ENCODE measurements around the gene TBCCD1.

TBCCD1 gene

DNA sequence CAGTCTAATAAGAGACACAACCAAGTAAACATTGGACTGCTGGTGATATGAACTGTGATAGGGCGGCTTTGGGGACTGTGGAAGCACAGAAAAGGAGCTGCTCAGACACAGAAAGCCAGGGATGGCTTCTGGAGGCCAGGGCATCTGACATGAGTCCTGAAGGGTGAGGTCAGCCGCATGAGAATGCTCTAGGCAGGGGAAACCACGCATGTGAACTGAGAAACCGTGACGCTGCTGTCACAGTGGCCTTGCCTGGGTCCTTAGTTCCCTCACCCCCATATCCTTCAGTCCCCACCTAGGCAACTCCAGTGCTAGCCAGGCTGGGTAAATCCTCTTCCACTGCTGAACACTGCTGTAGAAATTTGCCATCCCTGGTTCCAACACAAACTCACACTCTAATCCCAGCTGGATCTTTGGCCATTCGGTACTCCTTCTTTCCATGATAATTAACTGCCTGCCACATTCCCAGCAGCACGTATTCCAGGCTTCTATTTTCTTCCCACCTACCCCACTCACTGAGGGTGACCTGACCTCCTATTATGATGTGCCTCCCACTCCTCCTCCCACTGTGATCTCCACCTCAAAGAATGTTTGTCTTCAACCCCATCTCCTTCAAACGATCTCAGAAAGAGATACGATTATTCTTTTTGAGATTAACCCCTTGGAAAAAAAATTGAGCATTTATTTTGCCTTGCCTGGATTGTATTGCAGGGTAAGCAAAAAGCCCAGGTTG is 54.4 kb downstream of the TBCCD1 start:
- no peak for TF ChIP-seq CTCF (conservative IDR thresholded peaks at IDR 0.05; ENCODE audit: low read length)
- DNase-seq (ENCODE audit: low read depth) = no peak
- no peak overlapping the region for H3K4me3 ChIP-seq (ENCODE audit: low read length)

DNA sequence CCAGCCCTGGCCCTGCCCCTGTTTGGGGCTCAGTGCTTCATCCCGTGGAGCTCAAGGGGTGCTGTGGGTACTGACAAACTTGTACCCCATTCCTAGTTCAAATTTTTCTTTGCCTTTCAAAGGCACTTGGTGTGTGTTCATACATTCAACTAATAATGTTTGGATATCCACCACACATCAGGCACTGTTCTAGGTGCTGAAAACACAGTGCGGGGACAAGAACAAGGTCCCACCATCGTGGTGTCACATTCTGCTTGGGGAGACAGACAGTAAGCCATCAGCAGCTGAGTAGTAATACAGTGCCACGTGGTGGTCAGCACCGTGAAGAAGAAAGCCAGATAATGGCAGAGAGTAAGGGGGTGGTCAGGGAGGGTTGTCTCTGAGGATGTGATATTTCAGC is 55.4 kb downstream of the TBCCD1 start:
- TF ChIP-seq CTCF (conservative IDR thresholded peaks at IDR 0.05; ENCODE audit: low read length) = no peak
- DNase-seq (ENCODE audit: low read depth) = no peak
- no peak overlapping the region for H3K4me3 ChIP-seq (ENCODE audit: low read length)

- DNase-seq (ENCODE audit: low read depth) = no peak
- no peak for TF ChIP-seq CTCF (conservative IDR thresholded peaks at IDR 0.05; ENCODE audit: low read length)
- no peak overlapping the region for H3K4me3 ChIP-seq (ENCODE audit: low read length)
These were observed 55.9 kb downstream of the TBCCD1 start for GRCh38 chr3:186511245-186511644.

GRCh38 chr3:186510374-186511079 is 56.6 kb downstream of the TBCCD1 start:
- TF ChIP-seq CTCF (conservative IDR thresholded peaks at IDR 0.05; ENCODE audit: low read length) = no peak
- no peak for DNase-seq (ENCODE audit: low read depth)
- no peak overlapping the region for H3K4me3 ChIP-seq (ENCODE audit: low read length)

GRCh38 chr3:186509423-186509822 is 57.7 kb downstream of the TBCCD1 start:
- no peak for DNase-seq (ENCODE audit: low read depth)
- H3K4me3 ChIP-seq (ENCODE audit: low read length) = no peak overlapping the region
- no peak for TF ChIP-seq CTCF (conservative IDR thresholded peaks at IDR 0.05; ENCODE audit: low read length)

GRCh38 chr3:186506857-186507256 is 60.3 kb downstream of the TBCCD1 start:
- no peak for DNase-seq (ENCODE audit: low read depth)
- TF ChIP-seq CTCF (conservative IDR thresholded peaks at IDR 0.05; ENCODE audit: low read length) = no peak

DNA sequence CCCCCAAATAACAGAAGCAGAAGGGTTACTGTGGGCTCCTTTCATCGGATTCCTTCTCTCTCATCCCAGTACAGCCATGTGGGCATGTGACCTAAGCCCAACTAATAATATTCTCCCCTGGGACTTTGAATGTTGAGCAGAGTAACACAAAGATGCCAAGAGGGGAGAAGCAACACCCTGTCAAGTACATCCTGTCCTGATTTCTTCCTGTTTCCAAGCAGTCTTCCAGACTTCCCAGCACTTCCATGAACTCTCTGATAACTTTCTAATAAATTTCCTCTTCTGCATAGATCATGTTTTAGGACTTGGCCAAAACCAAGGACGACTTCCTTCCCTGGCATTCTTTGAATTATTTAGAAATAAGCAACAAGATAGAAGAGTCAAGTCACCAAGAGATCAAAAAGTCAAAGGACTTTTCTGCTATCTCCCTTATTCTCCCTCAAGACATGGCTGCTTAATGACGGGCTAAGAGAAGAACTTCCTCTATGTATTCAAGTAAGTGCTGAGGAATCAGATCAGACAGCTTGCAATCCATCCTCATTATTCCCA is 60.9 kb downstream of the TBCCD1 start:
- no peak for TF ChIP-seq CTCF (conservative IDR thresholded peaks at IDR 0.05; ENCODE audit: low read length)
- no peak overlapping the region for H3K4me3 ChIP-seq (ENCODE audit: low read length)
- DNase-seq (ENCODE audit: low read depth) = no peak

More at GRCh38 chr3:186506857-186507256, 60.3 kb downstream of the TBCCD1 start:
- no peak overlapping the region for H3K4me3 ChIP-seq (ENCODE audit: low read length)

Measured in AG10803 (cell line).